ENCODE data around the gene IRF2.
"Not testable (repeated sequence)": the region's sequence is repeated elsewhere in the genome, so short reads cannot be mapped to it uniquely, and the experiment has no call there.

Gene IRF2

GRCh38 chr4:184344435-184344834 lies 129.9 kb downstream of the IRF2 start:
- DNase-seq = no peak
- in situ Hi-C loops (cut with MboI; ENCODE audit: low pct_unique_long_range_greater_than_20kb, low sequenced_read_pairs) = no loop called here

GRCh38 chr4:184343502-184344177 lies 130.7 kb downstream of the IRF2 start:
- in situ Hi-C loops (cut with MboI; ENCODE audit: low pct_unique_long_range_greater_than_20kb, low sequenced_read_pairs) = no loop called here
- peak; percentile 84 for DNase-seq

GRCh38 chr4:184342857-184343237 lies 131.5 kb downstream of the IRF2 start:
- DNase-seq; in situ Hi-C loops (cut with MboI; ENCODE audit: low pct_unique_long_range_greater_than_20kb, low sequenced_read_pairs): not testable (repeated sequence)

- in situ Hi-C loops (cut with MboI; ENCODE audit: low pct_unique_long_range_greater_than_20kb, low sequenced_read_pairs) = no loop called here
- no peak for DNase-seq
Observed at GRCh38 chr4:184342167-184342856, 132.0 kb downstream of the IRF2 start.

GRCh38 chr4:184339398-184340193 lies 134.8 kb downstream of the IRF2 start:
- DNase-seq = peak; percentile 51
- in situ Hi-C loops (cut with MboI; ENCODE audit: low pct_unique_long_range_greater_than_20kb, low sequenced_read_pairs) = not testable (repeated sequence)

GRCh38 chr4:184337907-184338306 lies 136.4 kb downstream of the IRF2 start:
- in situ Hi-C loops (cut with MboI; ENCODE audit: low pct_unique_long_range_greater_than_20kb, low sequenced_read_pairs) = no loop called here
- DNase-seq = no peak

Data from KBM-7 (cell line).